K562 (cell line): Measurements from ENCODE around the gene SERPINH1. TPM values are rescaled to one million over a fixed set of nuclear protein-coding genes. Genes with fewer than 3 reads are reported as not detected.

Experiments
- ATAC-seq: fragments of 200-7000 bp; cut with Tn5 transposase; 3 replicates; pipeline ENCODE4 v1.9.1; 2020; ENCODE audit warnings: moderate library complexity
- BruUV-seq: library from RNA; stranded (reverse); fragments of 400-500 nt; replicated peaks from 2 replicates; lab custom pipeline; 2021; lab: Mats Ljungman, UMichigan
- CTCF ChIA-PET: fragments of 300-600 bp; formaldehyde crosslinking; extraction: SDS; loops from one replicate; lab custom pipeline; 2021; ENCODE audit warnings: low intra/inter-chr PET ratio; lab: Yijun Ruan, JAX
- POLR2A ChIA-PET: fragments of 300-600, 350-650 bp; sonication (Branson Sonifier 250); formaldehyde crosslinking; extraction: SDS; loops from one replicate; lab custom pipeline; 2021; ENCODE audit warnings: antibody characterized with exemption, inconsistent platforms; lab: Yijun Ruan, JAX
- DNase-seq, 4 experiments: peaks; one replicate each; pipeline versions ENCODE4 v3.0.0 to v3.0.0-alpha.2; 2011 to 2018; ENCODE audit warnings: low spot score in 3 of 4, mixed read lengths in 3 of 4; ENCODE audit errors: extremely low read depth in 1 of 4
- FAIRE-seq: peaks from 2 replicates; lab custom pipeline; 2011; peaks lifted over from hg19 to GRCh38; lab: Jason Lieb, UNC
- H2AFZ ChIP-seq: 2 replicates; pipeline ENCODE4 v1.6.0; 2011; ENCODE audit warnings: low read depth, low read length, control low read depth, inconsistent platforms
- H3K27ac ChIP-seq: fragments of 200-600 bp; 3 replicates; pipeline ENCODE4 v1.8.0; 2011; ENCODE audit warnings: low read depth, mild to moderate bottlenecking, control low read depth, inconsistent platforms, low read length, moderate library complexity, mixed read lengths; ENCODE audit errors: extremely low read depth
- H3K27me3 ChIP-seq, 2 experiments: fragments of 300-600 bp in 1 of 2; 2 replicates in 1 of 2; 3 replicates in 1 of 2; pipeline versions ENCODE4 v1.6.0 to v1.8.0; 2011; ENCODE audit warnings: inconsistent platforms in 2 of 2, low read length in 2 of 2, mild to moderate bottlenecking in 1 of 2, mixed read lengths in 1 of 2, moderate library complexity in 1 of 2; ENCODE audit not compliant: control insufficient read depth in 2 of 2, insufficient read depth in 2 of 2
- H3K36me3 ChIP-seq: fragments of 300-600 bp; 3 replicates; pipeline ENCODE4 v1.8.0; 2011; ENCODE audit warnings: mild to moderate bottlenecking, low read length, inconsistent platforms; ENCODE audit not compliant: control insufficient read depth, insufficient read depth
- H3K4me1 ChIP-seq, 2 experiments: fragments of 200-600 bp in 1 of 2; replicated peaks in 1 of 2; 2 replicates in 1 of 2; 3 replicates in 1 of 2; pipeline versions ENCODE4 v1.5.1 to v1.8.0; 2011; ENCODE audit warnings: inconsistent platforms in 2 of 2, low read length in 2 of 2, mild to moderate bottlenecking in 1 of 2, mixed read lengths in 1 of 2, moderate library complexity in 1 of 2; ENCODE audit not compliant: control insufficient read depth in 2 of 2, insufficient read depth in 2 of 2
- H3K4me2 ChIP-seq: 2 replicates; pipeline ENCODE4 v1.6.1; 2011; ENCODE audit warnings: low read length, control low read depth, inconsistent platforms, mixed read lengths; ENCODE audit not compliant: insufficient read depth
- H3K4me3 ChIP-seq: fragments of 200-600 bp; sonication (generic), shearing (Covaris generic); 2 replicates; pipeline ENCODE4 v1.5.1; 2016; ENCODE audit warnings: control low read depth, inconsistent platforms
- H3K79me2 ChIP-seq: fragments of 200-600 bp; 3 replicates; pipeline ENCODE4 v1.8.0; 2011; ENCODE audit warnings: low read length, inconsistent platforms; ENCODE audit not compliant: control insufficient read depth, insufficient read depth
- H3K9ac ChIP-seq, 2 experiments: 2 replicates each; pipeline versions ENCODE4 v1.6.0 to v1.6.1; 2011; ENCODE audit warnings: low read depth in 2 of 2, low read length in 2 of 2, control low read depth in 1 of 2, inconsistent platforms in 1 of 2, mild to moderate bottlenecking in 1 of 2, mixed read lengths in 1 of 2; ENCODE audit not compliant: insufficient read depth in 1 of 2
- H3K9me1 ChIP-seq: one replicate; pipeline ENCODE4 v1.6.0; 2011; ENCODE audit warnings: inconsistent platforms, mild to moderate bottlenecking, low read length, moderate library complexity; ENCODE audit not compliant: control insufficient read depth, insufficient read depth
- H3K9me3 ChIP-seq: replicated peaks from 2 replicates; pipeline ENCODE4 v1.5.1; 2011; ENCODE audit warnings: low read depth, low read length, inconsistent platforms; ENCODE audit not compliant: control insufficient read depth, insufficient read depth
- H4K20me1 ChIP-seq: replicated peaks from 2 replicates; pipeline ENCODE4 v1.6.1; 2011; ENCODE audit warnings: low read length, inconsistent platforms, mixed read lengths; ENCODE audit not compliant: control insufficient read depth, insufficient read depth
- CHCHD3 ChIP-seq: fragments of 250-450 bp; sonication (Bioruptor Pico); IDR thresholded peaks from 2 replicates; pipeline ENCODE4 v2.1.2; 2022; ENCODE audit warnings: mild to moderate bottlenecking
- CTBP1 ChIP-seq: fragments of 450-650 bp; IDR thresholded peaks from 2 replicates; pipeline ENCODE4 v1.6.1; 2016; ENCODE audit warnings: borderline replicate concordance
- ETV5 ChIP-seq: sonication (generic); formaldehyde crosslinking; IDR thresholded peaks from 2 replicates; pipeline ENCODE4 v1.4.0; 2020; ENCODE audit warnings: low read depth, mild to moderate bottlenecking, missing genetic modification reagents
- FOSL1 ChIP-seq: fragments of 200-800 bp; sonication (Bioruptor generic); conservative IDR thresholded peaks from 2 replicates; pipeline ENCODE4 v1.6.1; 2016; ENCODE audit warnings: missing genetic modification characterization, missing compliant biosample characterization
- GTF2E2 ChIP-seq: fragments of 200-800 bp; sonication (Bioruptor generic); IDR thresholded peaks from 2 replicates; pipeline ENCODE4 v1.6.1; 2016; ENCODE audit warnings: missing genetic modification characterization, missing compliant biosample characterization
- KLF13 ChIP-seq: fragments of 450-650 bp; IDR thresholded peaks from 2 replicates; pipeline ENCODE4 v1.6.1; 2016; ENCODE audit warnings: missing genetic modification characterization, low read depth, mild to moderate bottlenecking, missing compliant biosample characterization, moderate library complexity, borderline replicate concordance
- NCOA6 ChIP-seq: fragments of 450-650 bp; IDR thresholded peaks from 2 replicates; pipeline ENCODE4 v1.6.1; 2017; ENCODE audit warnings: mild to moderate bottlenecking
- RERE ChIP-seq: sonication (generic); formaldehyde crosslinking; IDR thresholded peaks from 2 replicates; pipeline ENCODE4 v1.8.0; 2023; ENCODE audit warnings: missing genetic modification reagents, mild to moderate bottlenecking, borderline replicate concordance
- ZBTB11 ChIP-seq, 3 experiments: fragments of 200-800 bp in 1 of 3; fragments of 250-450 bp in 1 of 3; fragments of 450-650 bp in 1 of 3; sonication (Bioruptor Pico) in 1 of 3; sonication (Bioruptor generic) in 1 of 3; formaldehyde crosslinking in 1 of 3; IDR thresholded peaks; 2 replicates each; pipeline versions ENCODE4 v1.6.1 to v1.8.0; 2016 to 2022; ENCODE audit warnings: mild to moderate bottlenecking in 2 of 3, missing genetic modification characterization in 2 of 3, missing compliant biosample characterization in 1 of 3, moderate library complexity in 1 of 3
- ZNF143 ChIP-seq: sonication (generic); formaldehyde crosslinking; IDR thresholded peaks from 2 replicates; pipeline ENCODE4 v1.9.0; 2022; ENCODE audit warnings: mild to moderate bottlenecking, missing genetic modification reagents
- ZNF146 ChIP-seq: IDR thresholded peaks from one replicate; pipeline ENCODE4 v1.6.1; 2018; ENCODE audit warnings: missing compliant biosample characterization; ENCODE audit not compliant: unreplicated experiment
- ZNF316 ChIP-seq: fragments of 450-650 bp; IDR thresholded peaks from 2 replicates; pipeline ENCODE4 v1.6.1; 2016
- ZNF583 ChIP-seq: fragments of 250-450 bp; sonication (Bioruptor Pico); IDR thresholded peaks from 2 replicates; pipeline ENCODE4 v1.4.0; 2020
- WGBS: fragments of 100-300 bp; shearing (Covaris generic); methylation state at CpG from one replicate; pipeline ENCODE4 v1.1.6; 2016; ENCODE audit warnings: low coverage, mixed read lengths; ENCODE audit not compliant: insufficient coverage; ENCODE audit errors: missing lambda C conversion rate; 5-methylcytosine and 5-hydroxymethylcytosine counted together
- in situ Hi-C: fragments of 300-500 bp; cut with MboI; formaldehyde crosslinking; loops from 4 replicates; pipeline ENCODE4 v1.15.0; 2018; ENCODE audit warnings: inconsistent platforms, mixed read lengths
- intact Hi-C: fragments of 100-400 bp; cut with micrococcal nuclease; formaldehyde crosslinking; loops from 2 replicates; pipeline ENCODE4 v1.14.2; 2022
- polyA plus RNA-seq, 8 experiments: library from polyadenylated mRNA; depleted of rRNA in 4 of 8; stranded (reverse) in 5 of 8; unstranded in 3 of 8; fragments of >200 nt; fragmentation: Nextera tagmentation in 2 of 8; fragmentation: Illumina TruSeq in 1 of 8; extraction: Ambion mirVana in 2 of 8; extraction: Trizol in 1 of 8; gene quantifications; 2 replicates each; pipeline versions ENCODE4 v1.2.1 to v1.2.3, GENCODE V29; 2011 to 2014; ENCODE audit warnings: inconsistent platforms in 1 of 8, missing spikeins in 1 of 8
- total RNA-seq, 7 experiments: library from RNA; depleted of rRNA in 6 of 7; stranded (reverse); fragments of >200 nt in 6 of 7; fragmentation: Illumina TruSeq in 2 of 7; extraction: Trizol in 2 of 7; gene quantifications; 2 replicates each; pipeline versions ENCODE4 v1.2.1 to v1.2.3, GENCODE V29; 2011 to 2021; ENCODE audit warnings: low replicate concordance in 1 of 7

Gene SERPINH1
- total and polyA plus RNA-seq, 9 of the 15 experiments (the other 6 are each of a cell fraction or from before 2014, with no cell fraction given): 2.8 to 106 (median 67.9) TPM

GRCh38 chr11:75562836-75563484 lies 907 bp downstream of the SERPINH1 start:
- Histone ChIP-seq H3K79me2 (peaks cover 43% of the 10 kb centered on the region), H2AFZ (peak overlapping the region; percentile 86)
- intact Hi-C loops: no loop called here
- no peak for TF ChIP-seq CHCHD3 (CRISPR knock-in tag)
- TF ChIP-seq KLF13 (tag): no peak
- no peak for TF ChIP-seq CTBP1
- TF ChIP-seq ETV5 (CRISPR knock-in tag): no peak
- TF ChIP-seq NCOA6: no peak
- no peak for TF ChIP-seq ZNF583 (CRISPR knock-in tag)
- TF ChIP-seq ZNF316: no peak
- TF ChIP-seq FOSL1 (tag): no peak
- TF ChIP-seq RERE: no peak
- TF ChIP-seq ZBTB11 (CRISPR knock-in tag; IDR thresholded peaks at IDR 0.05): peak in 1 of 3 experiments; percentile 7; a peak in 1 of 6 replicates
- no peak; the same call in 1 of the 2 replicates for TF ChIP-seq GTF2E2 (tag)
- no peak for TF ChIP-seq ZNF143 (CRISPR knock-in tag)
- no peak for TF ChIP-seq ZNF146 (CRISPR knock-in tag)

More at GRCh38 chr11:75562836-75563484, 907 bp downstream of the SERPINH1 start:
- ChIA-PET CTCF (interaction anchor here (0.6 to 0.7 kb wide), 2 partner anchors 21 to 150 kb away, joined by 3 read pairs; no protein-coding TSS in a partner anchor), POLR2A (interaction anchor here (0.6 to 10.5 kb wide), 13 partner anchors 8 to 233 kb away, joined by 3 to 115 read pairs (median 4); no protein-coding TSS in a partner anchor)
- peak; percentile 17 for ATAC-seq
- Histone ChIP-seq H3K4me1 (peaks cover 51 to 65% of the 10 kb centered on the region in 2 experiments), H3K9ac (peak overlapping the region; percentile 78 to 94), H4K20me1 (no peaks in the 10 kb centered on the region), H3K4me3 (peak overlapping the region; percentile 64), H3K9me3 (no peaks in the 10 kb centered on the region), H3K4me2 (peak overlapping the region; percentile 88), H3K9me1 (peaks cover 4% of the 10 kb centered on the region), H3K27ac (peak overlapping the region; percentile 77), H3K27me3 (no peaks in the 10 kb centered on the region), H3K36me3 (peaks cover 41% of the 10 kb centered on the region)
- in situ Hi-C loops: no loop called here
- peak; percentile 70 for FAIRE-seq
- under 1% methylated on average over 15 of the region's 16 CpGs for WGBS
- peak; percentile 60 to 82 (median 64) for DNase-seq
- BruUV-seq: TSS peak; percentile 82
